Measurements from ENCODE around the gene FASTK.

The FASTK gene

DNA sequence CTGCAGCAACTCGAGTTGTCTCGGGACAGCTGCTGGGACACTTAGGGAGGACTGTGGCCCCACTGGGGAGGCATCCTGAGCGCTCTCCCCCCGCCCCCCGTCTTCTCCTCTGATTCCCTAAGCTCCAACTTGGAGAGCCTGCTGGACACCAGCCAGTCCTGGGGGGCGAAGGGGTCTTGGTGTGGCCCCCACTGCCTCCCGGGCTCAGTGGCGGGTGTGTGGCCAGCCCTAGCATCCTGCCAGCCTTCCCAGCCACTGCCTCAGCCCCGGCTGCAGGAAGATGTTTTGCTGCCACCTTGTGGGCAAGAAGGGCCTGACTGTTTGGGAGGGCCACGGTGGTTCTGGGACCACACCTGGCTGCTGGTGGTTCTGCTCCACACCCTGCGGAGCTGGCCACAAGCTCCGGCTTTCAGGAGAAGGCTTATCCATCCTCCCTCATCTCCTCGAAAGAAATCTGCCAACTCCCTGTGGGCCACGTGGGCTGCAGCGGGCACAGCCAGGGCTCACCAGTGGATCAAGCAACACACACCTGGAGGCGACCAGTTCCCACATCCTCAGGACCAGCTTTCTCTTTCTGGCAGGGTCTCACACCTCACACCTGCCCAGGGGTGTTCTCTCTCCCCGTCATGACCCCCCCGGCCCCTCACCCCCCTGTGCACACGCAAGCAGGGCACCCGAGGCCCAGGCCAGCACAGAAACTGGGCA, 30.5 kb upstream of the FASTK start:
- Mint-ChIP-seq H3K4me3 (no peak overlapping the region), H3K27me3 (peaks cover 21% of the 10 kb centered on the region)

DNA sequence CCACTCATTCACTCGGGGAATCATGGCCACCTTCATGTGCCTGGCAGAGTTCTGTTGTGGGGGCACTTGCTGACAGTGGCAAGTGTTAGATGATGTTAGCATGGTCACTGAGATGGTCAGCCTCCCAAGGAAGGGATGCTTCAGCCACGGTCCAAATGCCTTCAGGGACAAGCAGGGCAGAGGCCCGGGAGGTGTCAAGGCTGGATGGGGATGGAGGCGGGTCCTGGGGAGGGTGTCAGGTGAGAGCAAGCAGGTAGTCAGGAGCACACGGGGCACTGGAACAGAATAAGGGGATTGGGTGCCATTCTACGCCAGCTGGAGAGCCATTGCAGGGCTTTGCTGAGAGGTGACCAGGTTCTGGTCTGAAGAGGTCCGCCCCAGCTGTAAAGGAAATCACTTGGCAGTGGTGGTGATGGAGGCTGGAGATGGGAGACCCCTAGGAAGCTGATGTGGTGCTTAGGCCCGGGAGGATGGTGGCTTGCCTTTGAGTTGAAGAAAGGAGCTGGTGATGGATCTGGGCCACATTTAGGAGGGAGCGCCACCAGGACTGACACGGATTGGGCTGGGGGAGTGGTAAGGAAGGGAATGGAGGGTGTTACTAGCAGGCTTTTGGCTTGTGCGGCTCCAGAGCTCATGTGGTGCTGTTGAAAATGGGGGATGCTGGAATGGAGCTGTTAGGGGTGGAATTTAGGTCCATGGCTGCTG, 29.8 kb upstream of the FASTK start:
- no peak for ATAC-seq
- Mint-ChIP-seq H3K9me3 (no peaks in the 10 kb centered on the region), H3K4me3 (no peak overlapping the region), H3K4me1 (no peaks in the 10 kb centered on the region), H3K27ac (no peak overlapping the region), H3K27me3 (peaks cover 15% of the 10 kb centered on the region)
- no peak for DNase-seq

More for the DNA sequence above, 30.5 kb upstream of the FASTK start:
- DNase-seq (peak; percentile 67 to 74), ATAC-seq (peak; percentile 75)
- no peaks in the 10 kb centered on the region for H3K9me3 Mint-ChIP-seq
- peaks cover 5% of the 10 kb centered on the region for H3K4me1 Mint-ChIP-seq
- H3K27ac Mint-ChIP-seq, result no peak overlapping the region

DNA sequence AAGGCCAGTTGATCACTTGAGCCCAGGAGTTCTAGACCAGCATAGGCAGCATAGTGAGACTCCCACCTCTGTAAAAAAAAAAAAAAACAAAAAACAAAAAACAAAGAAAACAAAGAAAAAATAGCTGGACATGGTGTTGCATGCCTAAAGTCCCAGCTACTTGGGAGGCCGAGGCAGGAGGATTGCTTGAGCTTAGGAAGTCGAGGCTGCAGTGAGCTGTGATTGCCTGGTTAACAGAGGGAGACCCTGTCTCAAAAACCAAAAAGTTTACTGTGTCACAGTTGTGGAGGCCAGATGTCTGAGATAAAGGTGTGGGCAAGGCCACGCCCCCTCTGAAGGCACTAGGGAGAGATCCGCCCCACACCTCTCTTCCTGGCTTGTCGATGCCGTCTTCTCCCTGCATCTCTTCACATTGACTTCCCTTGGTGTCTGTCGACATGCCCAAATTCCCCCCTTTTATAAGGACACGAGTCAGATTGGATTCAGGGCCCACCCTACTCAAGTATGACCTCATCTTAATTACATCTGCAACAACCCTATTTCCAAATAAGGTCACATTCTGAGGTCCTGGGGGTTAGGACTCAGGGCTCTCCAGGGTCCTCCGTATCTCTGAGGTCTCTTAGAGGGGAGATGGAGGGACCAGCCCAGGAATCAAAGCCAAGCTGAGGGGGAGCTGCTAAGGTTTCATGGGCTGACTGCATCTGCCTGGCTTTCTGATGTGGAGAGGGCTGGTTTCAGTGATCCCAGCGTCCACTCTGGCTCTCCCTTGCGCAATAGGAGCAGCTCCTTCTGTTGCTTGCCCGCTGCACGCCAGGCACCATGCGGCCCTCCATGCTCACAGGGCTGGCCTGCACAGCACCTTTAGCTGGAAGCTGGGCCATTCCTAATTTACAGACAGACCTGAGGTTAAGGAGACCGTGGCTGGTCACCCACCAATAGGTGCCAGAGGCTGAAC, 28.8 kb upstream of the FASTK start:
- ATAC-seq (no peak), DNase-seq (no peak)
- Mint-ChIP-seq H3K9me3 (no peaks in the 10 kb centered on the region), H3K27ac (no peak overlapping the region), H3K27me3 (peaks cover 22% of the 10 kb centered on the region), H3K4me1 (no peaks in the 10 kb centered on the region), H3K4me3 (no peak overlapping the region)

DNA sequence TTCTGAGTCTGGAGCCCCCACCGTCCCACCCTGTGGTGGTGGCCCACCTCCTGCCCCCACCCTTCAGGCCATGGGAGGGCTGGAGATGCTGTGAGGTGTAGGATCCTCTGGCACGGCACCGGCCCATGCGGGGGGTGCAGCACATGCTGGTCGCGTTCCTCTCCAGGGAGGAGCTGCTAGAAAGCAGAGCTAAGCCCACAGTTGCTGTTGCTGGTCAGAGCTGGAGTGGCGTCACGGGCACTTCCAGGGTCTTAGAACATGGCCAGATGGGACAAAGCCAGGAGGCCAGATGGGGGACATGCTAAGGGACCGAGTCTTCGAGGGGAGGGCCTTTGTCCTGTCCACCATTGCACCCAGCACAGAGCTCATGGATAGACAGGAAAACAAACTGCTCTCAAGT, 27.3 kb upstream of the FASTK start:
- no peak for ATAC-seq
- Mint-ChIP-seq H3K4me1 (no peaks in the 10 kb centered on the region), H3K9me3 (no peaks in the 10 kb centered on the region), H3K4me3 (no peak overlapping the region), H3K27me3 (peaks cover 14% of the 10 kb centered on the region), H3K27ac (no peak overlapping the region)
- no peak for DNase-seq

- H3K27me3 Mint-ChIP-seq, result peaks cover 8% of the 10 kb centered on the region
- ATAC-seq (no peak), DNase-seq (no peak)
- H3K9me3 Mint-ChIP-seq, result no peaks in the 10 kb centered on the region
- no peak overlapping the region for H3K27ac Mint-ChIP-seq
- H3K4me3 Mint-ChIP-seq, result no peak overlapping the region
- no peaks in the 10 kb centered on the region for H3K4me1 Mint-ChIP-seq
These were observed 24.0 kb upstream of the FASTK start for GRCh38 chr7:151104411-151105235.

DNA sequence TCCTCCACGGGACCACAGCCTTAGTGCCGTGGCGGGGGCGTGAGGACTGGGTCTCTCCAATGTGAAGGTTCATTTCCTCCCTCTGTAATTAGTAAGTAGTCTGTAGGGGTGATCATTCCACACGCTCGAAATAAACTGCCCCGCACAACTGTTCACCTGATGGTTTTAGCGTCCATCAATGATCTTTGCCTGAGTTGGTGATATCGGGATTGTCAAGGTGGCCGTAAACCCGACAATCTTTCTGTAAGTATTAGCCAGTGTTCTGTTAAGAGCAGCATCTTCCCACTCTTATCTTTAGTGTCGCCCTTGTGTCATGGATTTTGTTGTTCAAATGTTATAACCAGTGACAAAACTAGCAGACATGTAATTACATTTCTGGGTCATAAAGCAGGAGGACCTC, 23.4 kb upstream of the FASTK start:
- Mint-ChIP-seq H3K27me3 (peaks cover 8% of the 10 kb centered on the region), H3K4me3 (no peak overlapping the region), H3K4me1 (no peaks in the 10 kb centered on the region), H3K27ac (no peak overlapping the region), H3K9me3 (no peaks in the 10 kb centered on the region)
- ATAC-seq, result no peak
- no peak for DNase-seq

GRCh38 chr7:151102991-151103390, 22.4 kb upstream of the FASTK start:
- H3K9me3 Mint-ChIP-seq, result no peaks in the 10 kb centered on the region
- H3K27me3 Mint-ChIP-seq, result peaks cover 8% of the 10 kb centered on the region
- no peak overlapping the region for H3K27ac Mint-ChIP-seq
- H3K4me3 Mint-ChIP-seq, result no peak overlapping the region
- ATAC-seq (no peak), DNase-seq (no peak)
- no peaks in the 10 kb centered on the region for H3K4me1 Mint-ChIP-seq

GRCh38 chr7:151101621-151102396, 21.2 kb upstream of the FASTK start:
- Mint-ChIP-seq H3K4me3 (no peak overlapping the region), H3K9me3 (no peaks in the 10 kb centered on the region), H3K27me3 (peaks cover 8% of the 10 kb centered on the region), H3K4me1 (no peaks in the 10 kb centered on the region), H3K27ac (no peak overlapping the region)
- no peak for DNase-seq
- no peak for ATAC-seq

DNA sequence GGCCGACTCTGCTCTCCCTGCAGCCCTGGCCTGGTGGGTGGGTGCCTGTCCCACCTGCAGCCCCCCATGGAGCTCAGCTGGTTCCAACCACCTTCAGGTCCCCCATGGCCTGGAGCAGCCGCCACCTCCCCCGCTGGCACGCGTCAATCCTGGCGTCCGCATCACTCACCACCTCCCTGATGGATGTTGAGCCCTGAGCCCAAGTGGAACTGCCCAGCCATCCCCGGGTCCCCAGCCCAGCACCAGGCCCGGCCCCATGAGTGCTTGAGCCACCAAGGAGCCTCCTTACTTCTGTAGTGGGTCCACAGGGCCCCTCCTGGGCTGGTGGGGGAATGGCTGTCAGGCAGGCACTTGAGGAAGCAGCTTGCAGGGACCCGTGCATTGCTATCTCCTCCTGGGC, 20.3 kb upstream of the FASTK start:
- Mint-ChIP-seq H3K27ac (no peak overlapping the region), H3K4me1 (no peaks in the 10 kb centered on the region), H3K9me3 (no peaks in the 10 kb centered on the region), H3K4me3 (no peak overlapping the region), H3K27me3 (peaks cover 8% of the 10 kb centered on the region)
- ATAC-seq (no peak), DNase-seq (no peak)

DNA sequence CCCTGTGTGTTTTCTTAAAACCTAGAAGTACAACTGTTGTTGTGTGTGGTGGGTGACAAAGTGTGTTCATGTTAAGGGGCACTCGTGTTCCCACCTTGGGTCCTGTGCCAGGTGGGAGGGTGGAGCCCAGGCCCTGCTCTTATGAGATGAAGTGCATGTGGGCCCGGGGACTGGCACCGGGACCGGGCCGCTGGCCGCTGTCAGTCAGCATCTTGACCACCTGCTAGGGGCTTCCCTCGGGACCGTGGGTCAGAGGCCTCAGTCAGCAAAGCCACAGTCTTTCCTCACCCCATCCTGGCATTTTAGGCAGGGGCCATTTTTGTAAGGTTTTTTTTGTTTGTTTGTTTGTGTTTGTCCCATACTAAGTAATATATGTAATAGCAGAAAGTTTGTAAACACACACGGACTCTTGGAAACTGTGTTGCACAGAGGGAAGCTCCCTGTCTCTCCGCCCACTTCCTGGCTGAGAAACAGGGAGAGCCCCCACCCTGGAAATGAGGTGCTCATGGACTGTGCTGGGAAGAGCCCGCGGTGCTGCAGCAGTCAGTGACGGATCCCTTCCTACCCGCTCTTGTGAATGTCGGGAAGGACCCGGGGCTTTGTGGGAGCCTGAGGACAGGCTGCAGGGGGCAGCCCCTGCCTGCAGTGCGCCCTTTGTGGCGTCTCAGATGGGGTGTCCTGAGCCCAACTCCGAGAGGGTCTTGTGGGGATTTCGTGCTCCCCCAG, 19.0 kb upstream of the FASTK start:
- ATAC-seq (no peak), DNase-seq (no peak)
- Mint-ChIP-seq H3K27ac (no peak overlapping the region), H3K27me3 (peaks cover 5% of the 10 kb centered on the region), H3K4me1 (no peaks in the 10 kb centered on the region), H3K9me3 (no peaks in the 10 kb centered on the region), H3K4me3 (no peak overlapping the region)

DNA sequence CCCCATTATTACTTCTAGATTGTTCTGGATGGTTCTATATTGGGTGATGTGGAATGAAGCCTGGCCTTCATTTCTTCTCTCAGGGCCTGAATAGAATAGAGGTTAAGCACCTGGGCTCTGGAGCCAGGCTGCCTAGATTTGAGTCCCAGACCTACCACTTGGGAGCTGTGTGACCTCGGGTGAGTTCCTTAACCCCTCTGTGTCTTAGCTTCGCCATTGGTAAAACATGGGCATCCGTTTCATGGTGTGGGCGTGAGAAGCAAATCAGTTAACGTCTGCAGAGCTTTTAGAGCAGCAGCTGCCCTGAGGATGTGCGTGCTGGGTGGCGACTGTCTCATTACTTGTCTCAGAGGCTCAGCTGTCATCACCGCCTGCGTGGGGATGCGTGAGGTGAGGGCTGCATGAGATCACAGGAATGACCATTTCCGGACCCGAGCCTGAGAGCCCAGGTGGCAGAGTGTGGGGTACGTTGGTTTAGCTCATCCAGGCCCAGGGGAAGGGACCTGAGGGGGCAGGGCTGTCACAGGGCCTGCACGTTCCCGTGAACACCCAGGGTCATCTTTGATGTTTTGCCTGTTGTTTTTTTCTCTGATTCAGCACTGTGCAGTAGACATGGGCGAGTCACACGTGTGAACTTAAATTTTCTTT, 15.3 kb upstream of the FASTK start:
- no peak overlapping the region for H3K4me3 Mint-ChIP-seq
- H3K27ac Mint-ChIP-seq, result no peak overlapping the region
- no peak for DNase-seq
- no peak for ATAC-seq
- H3K27me3 Mint-ChIP-seq, result no peaks in the 10 kb centered on the region
- no peaks in the 10 kb centered on the region for H3K4me1 Mint-ChIP-seq
- no peaks in the 10 kb centered on the region for H3K9me3 Mint-ChIP-seq

GRCh38 chr7:151095123-151095797, 14.7 kb upstream of the FASTK start:
- Mint-ChIP-seq H3K4me1 (no peaks in the 10 kb centered on the region), H3K27me3 (no peaks in the 10 kb centered on the region), H3K27ac (no peak overlapping the region), H3K4me3 (no peak overlapping the region), H3K9me3 (no peaks in the 10 kb centered on the region)
- DNase-seq (no peak), ATAC-seq (no peak)

DNA sequence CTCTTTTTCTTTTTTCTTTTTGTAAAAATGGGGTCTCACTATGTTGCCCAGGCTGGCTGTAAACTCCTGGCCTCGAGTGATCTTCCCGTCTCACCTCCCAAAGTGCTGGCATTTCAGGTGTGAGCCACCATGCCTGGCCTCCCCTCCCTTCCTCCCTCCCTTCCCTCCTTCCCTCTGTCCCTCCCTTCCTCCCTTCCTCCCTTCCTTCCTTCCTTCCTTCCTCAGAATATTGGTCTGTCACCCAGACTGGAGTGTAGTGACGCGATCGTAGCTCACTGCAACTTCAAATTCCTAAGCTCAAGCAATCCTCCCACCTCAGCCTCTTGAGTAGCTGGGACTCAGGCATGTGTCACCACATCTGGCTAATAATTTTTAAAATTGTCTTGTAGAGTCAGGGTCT, 14.1 kb upstream of the FASTK start:
- Mint-ChIP-seq H3K4me3 (no peak overlapping the region), H3K4me1 (peaks cover 4% of the 10 kb centered on the region), H3K27ac (no peak overlapping the region), H3K27me3 (peaks cover 5% of the 10 kb centered on the region), H3K9me3 (no peaks in the 10 kb centered on the region)
- no peak for DNase-seq
- ATAC-seq, result no peak

All from stimulated activated naive CD8-positive, alpha-beta T cell treated with anti-CD3 and anti-CD28 coated beads, Interleukin-15, amount 100 ng/mL, for 72 hours (primary cell).